ENCODE results near the gene PRKN. TPM values are rescaled to one million over a fixed set of nuclear protein-coding genes. Genes with fewer than 3 reads are reported as not detected.

Gene PRKN
- polyA plus RNA-seq, 1 donor from 2014 or later, result 1.2 TPM

DNA sequence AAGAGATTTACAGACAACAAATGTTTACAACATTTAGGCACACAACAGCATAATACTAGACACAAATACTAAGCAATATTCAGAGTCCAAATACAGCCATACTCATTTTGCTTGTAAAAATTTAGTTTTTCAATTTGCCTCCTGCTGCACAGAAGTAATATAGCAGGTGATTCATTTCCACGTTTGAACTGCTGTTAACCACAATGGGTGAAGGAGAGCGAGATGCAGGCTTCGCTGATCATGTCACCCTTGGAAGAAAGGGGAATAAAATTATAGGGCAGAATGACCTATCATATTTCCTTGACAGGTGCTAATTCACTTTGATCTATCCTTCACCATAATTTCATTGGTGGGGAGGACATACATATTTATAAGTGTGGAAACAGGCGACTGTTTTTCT is 809.9 kb downstream of the PRKN start:
- Histone ChIP-seq H3F3A (ENCODE audit: insufficient read depth, low read length, poor library complexity, severe bottlenecking) (no peaks in the 10 kb centered on the region), H3K4me2 (ENCODE audit: low read length) (no peak overlapping the region), H4K20me1 (ENCODE audit: insufficient read depth) (no peaks in the 10 kb centered on the region), H3K27me3 (ENCODE audit: insufficient read depth, low read depth, low read length) (no peaks in the 10 kb centered on the region), H3K9me3 (ENCODE audit: low read length) (no peaks in the 10 kb centered on the region), H3K79me2 (replicated peaks; ENCODE audit: insufficient read depth, low read length) (no peaks in the 10 kb centered on the region), H3K9ac (ENCODE audit: low read length) (no peak overlapping the region), H3K4me3 (ENCODE audit: low read length) (no peak overlapping the region), H3K27ac (ENCODE audit: low read length) (no peak overlapping the region), H3K36me3 (ENCODE audit: insufficient read depth, low read length) (no peaks in the 10 kb centered on the region), H3K9me2 (ENCODE audit: insufficient read depth, low read length) (no peaks in the 10 kb centered on the region), H2AFZ (ENCODE audit: low read depth, low read length) (no peak overlapping the region)
- TF ChIP-seq REST (IDR thresholded peaks at IDR 0.05; ENCODE audit: borderline replicate concordance) (no peak), EZH2 (IDR thresholded peaks at IDR 0.05; ENCODE audit: borderline replicate concordance, insufficient read depth, low read length, poor library complexity, severe bottlenecking) (no peak), EP300 (conservative IDR thresholded peaks at IDR 0.05; ENCODE audit: poor library complexity, severe bottlenecking) (no peak), CTCF (IDR thresholded peaks at IDR 0.05; ENCODE audit: poor library complexity, severe bottlenecking) (peak; percentile 62), MXI1 (conservative IDR thresholded peaks at IDR 0.05; ENCODE audit: poor library complexity, severe bottlenecking) (no peak), RAD21 (conservative IDR thresholded peaks at IDR 0.05) (peak; percentile 46), TAF1 (IDR thresholded peaks at IDR 0.05; ENCODE audit: low read depth) (no peak), SMC3 (conservative IDR thresholded peaks at IDR 0.05; ENCODE audit: poor library complexity) (peak; percentile 61), POLR2AphosphoS5 (IDR thresholded peaks at IDR 0.05) (peak; percentile 46)

DNA sequence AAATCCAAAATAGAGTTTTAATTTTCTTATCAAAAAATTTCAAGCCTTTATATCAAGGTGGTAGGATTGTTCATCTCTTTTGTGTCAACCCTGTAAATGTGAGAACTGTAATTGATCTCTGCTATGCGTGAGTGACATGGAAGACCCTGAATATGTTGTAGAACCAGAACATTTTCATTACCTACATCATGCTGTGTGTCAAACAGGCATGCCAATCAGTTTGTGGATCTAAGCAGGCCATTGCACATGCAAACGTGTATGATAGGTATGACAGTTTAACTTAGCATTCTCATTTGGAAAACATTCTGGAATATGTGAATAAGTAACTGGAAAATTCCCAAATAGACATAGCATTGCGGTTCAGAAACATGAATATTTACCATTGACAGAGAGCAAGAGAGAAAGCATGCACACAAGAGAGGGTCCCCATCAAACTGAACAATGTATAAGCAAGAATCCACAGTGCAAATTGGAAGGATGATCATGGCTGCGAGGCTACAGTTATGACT is 812.1 kb downstream of the PRKN start:
- TF ChIP-seq EP300 (conservative IDR thresholded peaks at IDR 0.05; ENCODE audit: poor library complexity, severe bottlenecking) (peak; percentile 98), EZH2 (IDR thresholded peaks at IDR 0.05; ENCODE audit: borderline replicate concordance, insufficient read depth, low read length, poor library complexity, severe bottlenecking) (no peak), CTCF (IDR thresholded peaks at IDR 0.05; ENCODE audit: poor library complexity, severe bottlenecking) (no peak), SMC3 (conservative IDR thresholded peaks at IDR 0.05; ENCODE audit: poor library complexity) (peak; percentile 34), RAD21 (conservative IDR thresholded peaks at IDR 0.05) (peak; percentile 30), POLR2AphosphoS5 (IDR thresholded peaks at IDR 0.05) (peak; percentile 92), REST (IDR thresholded peaks at IDR 0.05; ENCODE audit: borderline replicate concordance) (peak; percentile 100), TAF1 (IDR thresholded peaks at IDR 0.05; ENCODE audit: low read depth) (no peak), MXI1 (conservative IDR thresholded peaks at IDR 0.05; ENCODE audit: poor library complexity, severe bottlenecking) (no peak)
- Histone ChIP-seq H4K20me1 (ENCODE audit: insufficient read depth) (no peaks in the 10 kb centered on the region), H3K79me2 (replicated peaks; ENCODE audit: insufficient read depth, low read length) (no peaks in the 10 kb centered on the region), H3F3A (ENCODE audit: insufficient read depth, low read length, poor library complexity, severe bottlenecking) (no peaks in the 10 kb centered on the region), H3K9me2 (ENCODE audit: insufficient read depth, low read length) (no peaks in the 10 kb centered on the region), H3K4me2 (ENCODE audit: low read length) (no peak overlapping the region), H3K27ac (ENCODE audit: low read length) (peak overlapping the region; percentile 70), H2AFZ (ENCODE audit: low read depth, low read length) (no peak overlapping the region), H3K4me3 (ENCODE audit: low read length) (no peak overlapping the region), H3K9me3 (ENCODE audit: low read length) (no peaks in the 10 kb centered on the region), H3K27me3 (ENCODE audit: insufficient read depth, low read depth, low read length) (no peaks in the 10 kb centered on the region), H3K9ac (ENCODE audit: low read length) (no peak overlapping the region), H3K36me3 (ENCODE audit: insufficient read depth, low read length) (no peaks in the 10 kb centered on the region)

Data from neural cell (in vitro differentiated cells).